Kidney tubule cell (primary cell): ENCODE measurements around the gene MRPL4.
"Not testable (repeated sequence)": the region's sequence is repeated elsewhere in the genome, so short reads cannot be mapped to it uniquely, and the experiment has no call there.

Experiments used
- DNase-seq: peaks from one replicate; pipeline ENCODE4 v3.0.0-alpha.2; 2018; ENCODE audit warnings: low spot score

Gene MRPL4

GRCh38 chr19:10262771-10263170 is 10.8 kb downstream of the MRPL4 start:
- peak; percentile 41 for DNase-seq

GRCh38 chr19:10266706-10267105 is 14.7 kb downstream of the MRPL4 start:
- DNase-seq = no peak

- no peak for DNase-seq
These were observed 16.1 kb downstream of the MRPL4 start for GRCh38 chr19:10268071-10268470.

GRCh38 chr19:10269333-10270179 is 17.5 kb downstream of the MRPL4 start:
- DNase-seq = peak; percentile 80

- DNase-seq = peak; percentile 80
These were observed 18.2 kb downstream of the MRPL4 start for GRCh38 chr19:10270180-10270615.

GRCh38 chr19:10270616-10271394 is 18.8 kb downstream of the MRPL4 start, which contains the start of gene ICAM1:
Gene ICAM1, plus strand, starts transcription at chr19:10271120. Its CDS starts 40 bp downstream, at chr19:10271160.
- DNase-seq = peak; percentile 94

- peak; percentile 62 for DNase-seq
These were observed 19.6 kb downstream of the MRPL4 start for GRCh38 chr19:10271543-10272086.

- no peak for DNase-seq
These were observed 22.6 kb downstream of the MRPL4 start for GRCh38 chr19:10274589-10274988.

GRCh38 chr19:10277795-10278589 is 26.0 kb downstream of the MRPL4 start:
- no peak for DNase-seq

- no peak for DNase-seq
These were observed 26.9 kb downstream of the MRPL4 start for GRCh38 chr19:10278935-10279334.

- no peak for DNase-seq
These were observed 27.9 kb downstream of the MRPL4 start for GRCh38 chr19:10279737-10280442.

GRCh38 chr19:10282043-10282442 is 30.0 kb downstream of the MRPL4 start:
- DNase-seq = not testable (repeated sequence)

- DNase-seq = no peak
These were observed 31.5 kb downstream of the MRPL4 start for GRCh38 chr19:10283301-10284064.

- no peak for DNase-seq
These were observed 32.3 kb downstream of the MRPL4 start for GRCh38 chr19:10284065-10284959.

GRCh38 chr19:10284960-10285278 is 32.9 kb downstream of the MRPL4 start:
- DNase-seq = no peak

GRCh38 chr19:10285393-10285792 is 33.4 kb downstream of the MRPL4 start:
- DNase-seq = no peak

- peak; percentile 44 for DNase-seq
These were observed 35.1 kb downstream of the MRPL4 start, which contains the start of gene ICAM4 for GRCh38 chr19:10286803-10287737. Gene ICAM4, plus strand, starts transcription at chr19:10286955. Its CDS starts 58 bp downstream, at chr19:10287013.

GRCh38 chr19:10288662-10289166 is 36.7 kb downstream of the MRPL4 start:
- DNase-seq = peak; percentile 48
